ENCODE results near the gene IDH3G.

The IDH3G gene

DNA sequence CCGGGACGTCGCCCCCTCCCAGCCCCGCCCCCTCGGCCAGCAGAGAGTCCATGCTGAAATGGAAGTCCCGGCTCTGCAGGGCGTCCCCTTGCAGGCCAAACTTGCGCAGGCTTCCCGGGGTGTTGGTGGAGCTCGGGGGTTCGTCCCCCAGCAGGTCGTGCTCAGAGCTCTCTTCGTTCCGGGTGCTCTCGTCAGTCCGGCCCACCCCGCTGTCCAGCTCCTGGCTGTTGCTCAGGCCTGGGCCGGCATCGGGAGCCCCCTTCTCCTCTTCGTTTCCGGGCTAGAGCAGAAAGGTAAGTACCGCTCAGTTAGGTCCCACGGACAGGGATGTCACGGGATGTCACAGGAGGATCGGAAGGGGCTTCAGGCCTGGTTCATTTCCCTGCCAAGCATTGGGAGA is 10.4 kb upstream of the IDH3G start:
- Mint-ChIP-seq H3K36me3 (no peaks in the 10 kb centered on the region), H3K27ac (no peak overlapping the region), H3K4me3 (no peak overlapping the region), H3K9me3 (no peaks in the 10 kb centered on the region), H3K4me1 (no peaks in the 10 kb centered on the region), H3K27me3 (peaks cover 3% of the 10 kb centered on the region)
- DNase-seq (ENCODE audit: low spot score in 2 of 2) (no peak), ATAC-seq (ENCODE audit: low read depth) (no peak)

- no peaks in the 10 kb centered on the region for H3K36me3 Mint-ChIP-seq
- peaks cover 3% of the 10 kb centered on the region for H3K27me3 Mint-ChIP-seq
- ATAC-seq (ENCODE audit: low read depth) (no peak), DNase-seq (ENCODE audit: low spot score in 2 of 2) (no peak)
- H3K9me3 Mint-ChIP-seq, result no peaks in the 10 kb centered on the region
- no peak overlapping the region for H3K27ac Mint-ChIP-seq
- H3K4me1 Mint-ChIP-seq, result no peaks in the 10 kb centered on the region
- H3K4me3 Mint-ChIP-seq, result no peak overlapping the region
These were observed 10.0 kb upstream of the IDH3G start for GRCh38 chrX:153804100-153804595.

- Mint-ChIP-seq H3K4me1 (no peaks in the 10 kb centered on the region), H3K4me3 (no peak overlapping the region)
These were observed 9.3 kb upstream of the IDH3G start for GRCh38 chrX:153803211-153804099.

DNA sequence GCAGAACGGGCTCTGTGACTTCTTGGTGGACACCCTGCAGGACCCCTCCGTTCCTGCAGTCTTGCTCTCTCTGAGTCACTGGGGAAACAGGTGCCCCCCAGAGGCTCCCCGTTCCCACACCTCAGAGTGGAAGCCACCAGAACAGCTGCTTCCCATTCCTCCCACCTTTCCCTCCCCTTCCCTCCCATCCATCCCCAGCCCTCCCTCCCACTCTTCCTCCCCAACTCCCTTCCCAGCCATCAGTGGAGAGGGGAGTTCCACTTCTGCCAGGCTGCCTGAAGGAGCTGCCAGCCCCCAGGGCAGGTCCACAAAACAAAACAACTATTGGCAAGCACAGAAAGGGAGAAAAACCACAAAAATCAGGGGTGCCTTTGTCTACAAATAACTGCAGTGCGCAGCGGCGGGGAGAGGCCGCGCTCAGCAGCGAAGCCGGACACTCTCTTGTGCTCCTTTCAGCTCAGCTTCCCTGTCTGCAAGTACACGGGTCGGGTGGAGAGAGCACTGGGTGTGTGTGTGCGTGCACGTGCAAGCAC is 8.4 kb upstream of the IDH3G start:
- Mint-ChIP-seq H3K27me3 (no peaks in the 10 kb centered on the region), H3K4me3 (no peak overlapping the region), H3K4me1 (no peaks in the 10 kb centered on the region), H3K27ac (no peak overlapping the region), H3K36me3 (no peaks in the 10 kb centered on the region), H3K9me3 (no peaks in the 10 kb centered on the region)
- no peak for DNase-seq (ENCODE audit: low spot score in 2 of 2)
- ATAC-seq (ENCODE audit: low read depth), result no peak

More at GRCh38 chrX:153803211-153804099, 9.3 kb upstream of the IDH3G start:
- Mint-ChIP-seq H3K27ac (no peak overlapping the region), H3K9me3 (no peaks in the 10 kb centered on the region), H3K36me3 (no peaks in the 10 kb centered on the region), H3K27me3 (peaks cover 3% of the 10 kb centered on the region)
- DNase-seq (ENCODE audit: low spot score in 2 of 2) (no peak), ATAC-seq (ENCODE audit: low read depth) (no peak)

- Mint-ChIP-seq H3K4me3 (no peak overlapping the region), H3K27me3 (no peaks in the 10 kb centered on the region), H3K9me3 (no peaks in the 10 kb centered on the region), H3K4me1 (no peaks in the 10 kb centered on the region), H3K36me3 (no peaks in the 10 kb centered on the region), H3K27ac (no peak overlapping the region)
- ATAC-seq (ENCODE audit: low read depth) (no peak), DNase-seq (ENCODE audit: low spot score in 2 of 2) (no peak)
These were observed 7.5 kb upstream of the IDH3G start for GRCh38 chrX:153801669-153802068.

- Mint-ChIP-seq H3K9me3 (no peaks in the 10 kb centered on the region), H3K4me3 (no peak overlapping the region), H3K4me1 (peaks cover 5% of the 10 kb centered on the region), H3K36me3 (no peaks in the 10 kb centered on the region), H3K27ac (no peak overlapping the region), H3K27me3 (no peaks in the 10 kb centered on the region)
- DNase-seq (ENCODE audit: low spot score in 2 of 2), result no peak
- no peak for ATAC-seq (ENCODE audit: low read depth)
These were observed 6.6 kb upstream of the IDH3G start for GRCh38 chrX:153800746-153801145.

DNA sequence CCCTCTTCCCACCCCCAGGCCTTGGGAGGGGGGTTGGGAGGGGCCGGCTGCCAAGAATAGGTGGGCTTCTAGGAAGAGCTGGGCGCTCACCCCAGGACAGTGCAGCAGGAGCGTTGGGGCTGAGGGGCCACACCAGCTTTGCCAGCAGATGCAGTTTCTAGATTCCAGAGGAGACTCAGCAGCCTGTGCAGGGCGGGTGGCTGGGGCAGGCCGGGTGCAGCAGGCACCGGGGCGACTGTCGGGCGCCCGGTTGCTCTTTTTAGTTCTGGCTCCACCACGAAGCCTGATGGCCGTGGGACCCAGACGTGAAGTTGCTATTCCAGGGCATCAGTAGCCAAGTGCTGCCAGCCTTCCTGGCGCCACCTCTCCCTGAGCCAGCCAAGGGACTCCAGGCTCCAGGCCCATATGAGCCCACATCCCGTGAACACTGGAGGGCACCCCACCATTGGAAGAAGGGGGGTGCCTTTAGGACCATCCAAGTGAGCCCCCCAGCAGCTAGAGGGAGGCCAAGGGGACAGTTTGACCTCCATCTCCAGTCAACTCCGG is 6.1 kb upstream of the IDH3G start:
- Mint-ChIP-seq H3K36me3 (no peaks in the 10 kb centered on the region), H3K27me3 (no peaks in the 10 kb centered on the region), H3K4me1 (peaks cover 5% of the 10 kb centered on the region), H3K4me3 (no peak overlapping the region), H3K9me3 (no peaks in the 10 kb centered on the region), H3K27ac (no peak overlapping the region)
- no peak for DNase-seq (ENCODE audit: low spot score in 2 of 2)
- ATAC-seq (ENCODE audit: low read depth), result no peak

GRCh38 chrX:153799326-153799725 is 5.2 kb upstream of the IDH3G start:
- H3K36me3 Mint-ChIP-seq, result no peaks in the 10 kb centered on the region
- no peak overlapping the region for H3K4me3 Mint-ChIP-seq
- H3K4me1 Mint-ChIP-seq, result peaks cover 7% of the 10 kb centered on the region
- no peaks in the 10 kb centered on the region for H3K27me3 Mint-ChIP-seq
- ATAC-seq (ENCODE audit: low read depth) (no peak), DNase-seq (ENCODE audit: low spot score in 2 of 2) (no peak)
- peak overlapping the region; percentile 24 for H3K27ac Mint-ChIP-seq
- H3K9me3 Mint-ChIP-seq, result no peaks in the 10 kb centered on the region

- no peak for DNase-seq (ENCODE audit: low spot score in 2 of 2)
- Mint-ChIP-seq H3K36me3 (no peaks in the 10 kb centered on the region), H3K27me3 (no peaks in the 10 kb centered on the region), H3K4me3 (no peak overlapping the region), H3K27ac (no peak overlapping the region), H3K4me1 (peaks cover 13% of the 10 kb centered on the region), H3K9me3 (no peaks in the 10 kb centered on the region)
- ATAC-seq (ENCODE audit: low read depth), result no peak
These were observed 3.3 kb upstream of the IDH3G start for GRCh38 chrX:153797415-153798015.

GRCh38 chrX:153794897-153795816 is 982 bp upstream of the IDH3G start:
- DNase-seq (ENCODE audit: low spot score in 2 of 2), result peak in 1 of 2 donors; percentile 27
- peak overlapping the region; percentile 97 for H3K4me3 Mint-ChIP-seq
- H3K9me3 Mint-ChIP-seq, result no peaks in the 10 kb centered on the region
- H3K36me3 Mint-ChIP-seq, result no peaks in the 10 kb centered on the region
- peaks cover 13% of the 10 kb centered on the region for H3K4me1 Mint-ChIP-seq
- H3K27ac Mint-ChIP-seq, result peak overlapping the region; percentile 97
- no peak for ATAC-seq (ENCODE audit: low read depth)
- no peaks in the 10 kb centered on the region for H3K27me3 Mint-ChIP-seq

- Mint-ChIP-seq H3K4me3 (peak overlapping the region; percentile 97), H3K27ac (peak overlapping the region; percentile 97), H3K4me1 (peaks cover 13% of the 10 kb centered on the region), H3K27me3 (no peaks in the 10 kb centered on the region), H3K36me3 (peaks cover 2% of the 10 kb centered on the region), H3K9me3 (no peaks in the 10 kb centered on the region)
- DNase-seq (ENCODE audit: low spot score in 2 of 2) (no peak), ATAC-seq (ENCODE audit: low read depth) (no peak)
These were observed 884 bp downstream of the IDH3G start for GRCh38 chrX:153793291-153793690.

- DNase-seq (ENCODE audit: low spot score in 2 of 2), result no peak
- Mint-ChIP-seq H3K27ac (peak overlapping the region; percentile 97), H3K27me3 (no peaks in the 10 kb centered on the region), H3K36me3 (peaks cover 2% of the 10 kb centered on the region), H3K4me3 (no peak overlapping the region), H3K4me1 (peaks cover 13% of the 10 kb centered on the region), H3K9me3 (no peaks in the 10 kb centered on the region)
- no peak for ATAC-seq (ENCODE audit: low read depth)
These were observed 1.8 kb downstream of the IDH3G start for GRCh38 chrX:153792368-153792767.

- no peak for DNase-seq (ENCODE audit: low spot score in 2 of 2)
- Mint-ChIP-seq H3K27ac (no peak overlapping the region), H3K4me1 (peaks cover 13% of the 10 kb centered on the region), H3K9me3 (no peaks in the 10 kb centered on the region), H3K4me3 (no peak overlapping the region), H3K36me3 (peaks cover 2% of the 10 kb centered on the region), H3K27me3 (no peaks in the 10 kb centered on the region)
- no peak for ATAC-seq (ENCODE audit: low read depth)
These were observed 2.9 kb downstream of the IDH3G start for GRCh38 chrX:153791104-153791852.
